Measurements from ENCODE around the gene IL21R.

IL21R gene

DNA sequence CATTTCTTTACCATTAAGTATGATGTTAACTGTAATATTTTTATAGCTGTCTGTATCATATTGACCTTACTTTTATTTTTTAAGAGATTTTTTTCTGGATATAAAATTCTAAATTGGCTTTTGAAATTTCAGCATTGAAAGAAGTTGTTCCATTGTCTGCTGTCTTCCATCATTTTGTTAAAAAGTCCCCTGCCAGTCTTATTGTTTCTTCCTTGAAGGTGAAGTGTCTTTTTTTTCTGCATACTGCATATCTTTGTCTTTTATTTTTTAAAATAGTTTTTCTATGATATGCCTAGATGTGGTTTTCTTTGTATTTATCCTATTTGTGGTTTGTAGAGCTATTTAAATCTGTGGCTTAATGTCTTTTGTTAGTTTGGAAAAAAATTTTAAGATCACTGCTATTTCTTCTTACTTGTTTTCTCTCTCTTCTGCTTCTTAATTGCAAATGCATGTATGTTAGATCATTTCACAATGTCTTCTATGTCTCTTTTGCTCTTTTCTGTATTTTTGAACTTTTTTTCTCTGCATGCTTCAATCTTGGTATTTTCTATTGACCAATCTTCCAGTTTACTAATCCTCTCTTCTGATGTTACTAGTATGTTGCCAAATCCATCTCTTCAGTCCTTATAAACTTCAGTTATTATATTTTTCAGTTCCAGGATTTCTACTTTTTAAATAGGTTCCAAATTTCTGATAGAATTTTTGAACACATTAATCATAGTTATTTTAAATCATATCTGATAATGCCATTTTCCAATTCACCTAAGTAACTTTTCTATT, 20.2 kb downstream of the IL21R start:
- H3K4me3 ChIP-seq (ENCODE audit: low read depth in 1 of 2, low read length in 2 of 2), result no peak overlapping the region
- no peak overlapping the region for H3K9ac ChIP-seq (ENCODE audit: low read length)
- H3K36me3 ChIP-seq (ENCODE audit: insufficient read depth, low read length), result no peaks in the 10 kb centered on the region
- no peak overlapping the region for H3K27ac ChIP-seq (ENCODE audit: low read depth, low read length)
- no peaks in the 10 kb centered on the region for H3K27me3 ChIP-seq (ENCODE audit: control insufficient read depth in 1 of 2, insufficient read depth in 2 of 2, low read length in 2 of 2)
- H3K9me3 ChIP-seq (ENCODE audit: low read length), result peaks cover 10% of the 10 kb centered on the region
- H3K4me1 ChIP-seq (ENCODE audit: insufficient read depth, low read length), result no peaks in the 10 kb centered on the region

DNA sequence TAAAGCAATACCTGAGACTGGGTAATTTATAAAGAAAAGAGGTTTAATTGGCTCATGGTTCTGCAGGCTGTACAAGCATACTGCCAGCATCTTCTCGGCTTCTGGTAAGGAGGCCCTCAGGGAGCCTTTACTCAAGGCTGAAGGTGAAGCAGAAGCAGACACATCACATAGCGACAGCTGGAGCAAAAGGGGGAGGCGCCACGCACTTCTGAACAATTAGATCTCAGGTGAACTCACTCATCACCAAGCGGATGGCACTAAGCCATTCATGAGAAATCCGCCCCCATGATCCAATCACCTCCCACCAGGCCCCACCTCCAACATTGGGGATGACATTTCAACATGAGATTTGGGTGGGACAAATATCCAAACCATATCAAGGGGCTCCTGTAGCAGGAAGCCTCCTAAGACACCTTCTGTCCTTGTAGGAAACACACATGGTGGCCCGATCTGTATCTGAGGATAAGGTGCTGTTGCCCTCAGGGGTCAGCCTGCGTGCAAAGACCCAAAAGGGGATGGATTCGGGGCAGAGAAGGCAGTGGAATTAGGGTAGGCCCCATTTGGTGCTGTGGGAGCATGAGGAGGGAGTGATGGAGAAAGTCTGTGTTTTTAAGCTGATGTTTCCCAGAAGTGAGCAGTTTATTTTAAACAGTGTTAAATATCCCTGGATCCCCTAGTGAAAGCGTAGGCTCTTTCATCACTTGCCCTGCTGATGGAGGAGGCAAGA, 23.0 kb downstream of the IL21R start:
- H3K36me3 ChIP-seq (ENCODE audit: insufficient read depth, low read length), result no peaks in the 10 kb centered on the region
- no peaks in the 10 kb centered on the region for H3K4me1 ChIP-seq (ENCODE audit: insufficient read depth, low read length)
- H3K9ac ChIP-seq (ENCODE audit: low read length), result no peak overlapping the region

DNA sequence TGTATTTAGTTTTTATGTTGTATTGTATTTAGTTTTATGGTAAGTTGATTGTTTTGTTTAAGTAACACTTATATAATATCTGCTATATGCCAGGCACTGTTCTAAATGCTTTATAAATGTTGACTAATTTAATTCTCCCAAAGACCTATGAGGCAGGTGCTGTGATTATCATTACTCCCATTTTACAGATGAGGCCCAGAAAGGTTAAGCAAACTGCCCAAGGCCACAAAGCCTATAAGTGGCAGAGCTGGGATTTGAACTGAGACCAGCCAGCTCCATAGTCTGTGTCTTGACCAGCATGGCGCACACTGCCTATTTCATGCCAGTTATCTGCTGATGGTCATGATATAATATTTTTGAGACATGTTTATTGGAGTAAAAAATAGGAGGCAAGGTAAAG, 24.0 kb downstream of the IL21R start:
- Histone ChIP-seq H3K36me3 (ENCODE audit: insufficient read depth, low read length) (no peaks in the 10 kb centered on the region), H3K27ac (ENCODE audit: low read depth, low read length) (no peak overlapping the region), H3K4me3 (ENCODE audit: low read depth in 1 of 2, low read length in 2 of 2) (no peak overlapping the region), H3K4me1 (ENCODE audit: insufficient read depth, low read length) (no peaks in the 10 kb centered on the region), H3K9ac (ENCODE audit: low read length) (no peak overlapping the region), H3K27me3 (ENCODE audit: control insufficient read depth in 1 of 2, insufficient read depth in 2 of 2, low read length in 2 of 2) (no peaks in the 10 kb centered on the region), H3K9me3 (ENCODE audit: low read length) (peaks cover 10% of the 10 kb centered on the region)

More for the DNA sequence above, 23.0 kb downstream of the IL21R start:
- H3K27me3 ChIP-seq (ENCODE audit: control insufficient read depth in 1 of 2, insufficient read depth in 2 of 2, low read length in 2 of 2), result no peaks in the 10 kb centered on the region
- H3K9me3 ChIP-seq (ENCODE audit: low read length), result peaks cover 10% of the 10 kb centered on the region
- H3K27ac ChIP-seq (ENCODE audit: low read depth, low read length), result no peak overlapping the region
- no peak overlapping the region for H3K4me3 ChIP-seq (ENCODE audit: low read depth in 1 of 2, low read length in 2 of 2)

DNA sequence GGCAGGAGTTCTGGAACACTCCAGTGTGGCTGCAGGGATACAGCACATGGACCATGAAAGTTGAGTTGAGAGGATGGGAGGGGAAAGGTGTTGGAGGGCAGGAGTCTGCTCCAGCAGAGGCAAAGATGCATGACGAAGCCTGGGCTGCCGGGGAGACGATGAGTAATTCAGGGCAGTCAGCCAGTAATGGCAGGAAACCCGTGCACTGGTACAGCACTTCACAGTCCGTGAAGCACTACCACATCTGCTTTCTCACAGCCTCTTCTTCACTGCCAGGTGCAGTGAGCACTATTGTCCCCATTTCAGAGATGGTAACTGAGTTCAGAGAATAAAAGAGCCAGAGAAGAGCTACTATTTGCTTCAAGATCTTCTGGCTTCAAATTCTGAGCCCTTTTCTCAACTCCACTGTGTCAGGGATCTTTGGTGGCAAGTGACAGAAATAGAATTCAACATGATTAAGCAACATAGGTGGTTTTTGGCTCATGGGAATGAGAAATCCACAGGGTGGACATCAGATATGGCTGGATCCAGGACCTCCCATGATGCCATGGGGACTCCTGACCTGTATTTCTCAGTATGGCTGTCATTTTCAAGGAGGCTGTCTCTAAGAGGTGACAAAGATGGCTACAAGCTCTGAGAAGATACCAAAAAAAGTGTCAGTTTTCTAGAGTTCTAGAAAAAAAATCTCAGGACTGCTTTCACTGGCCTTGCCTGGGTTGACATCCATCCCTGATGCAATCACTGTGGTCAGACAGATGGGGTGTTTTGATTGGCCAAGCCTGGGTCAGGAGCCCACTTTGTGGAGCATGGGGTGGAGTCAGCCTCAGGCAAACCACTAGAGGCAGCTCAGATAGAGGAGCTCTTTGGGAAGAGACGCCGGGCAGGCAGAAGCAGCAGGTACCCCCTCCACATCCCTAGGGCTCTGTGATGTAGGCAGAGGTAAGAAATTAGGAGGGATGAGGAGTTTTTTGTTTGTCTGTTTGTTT, 24.7 kb downstream of the IL21R start:
- Histone ChIP-seq H3K27me3 (ENCODE audit: control insufficient read depth in 1 of 2, insufficient read depth in 2 of 2, low read length in 2 of 2) (no peaks in the 10 kb centered on the region), H3K27ac (ENCODE audit: low read depth, low read length) (no peak overlapping the region), H3K9me3 (ENCODE audit: low read length) (peaks cover 6% of the 10 kb centered on the region), H3K4me3 (ENCODE audit: low read depth in 1 of 2, low read length in 2 of 2) (no peak overlapping the region), H3K36me3 (ENCODE audit: insufficient read depth, low read length) (no peaks in the 10 kb centered on the region), H3K4me1 (ENCODE audit: insufficient read depth, low read length) (no peaks in the 10 kb centered on the region), H3K9ac (ENCODE audit: low read length) (no peak overlapping the region)

DNA sequence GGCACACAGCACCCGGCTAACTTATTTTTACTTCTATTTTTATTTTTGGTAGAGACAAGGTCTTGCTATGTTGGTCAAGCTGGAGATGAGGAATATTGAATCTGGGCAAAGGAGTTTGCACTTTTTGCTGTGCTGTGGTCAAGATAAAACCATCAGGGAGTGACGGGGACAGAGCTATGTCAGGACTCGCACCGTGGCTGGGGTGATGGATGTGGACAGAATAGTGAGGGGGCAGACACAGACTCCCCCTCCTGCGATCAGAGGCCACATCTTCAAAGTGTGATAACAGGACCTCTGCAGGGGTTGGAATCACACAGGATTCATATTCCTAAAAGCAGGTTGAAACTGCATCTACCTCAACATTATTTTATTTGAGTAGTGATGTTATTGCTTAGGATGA, 25.6 kb downstream of the IL21R start:
- peaks cover 5% of the 10 kb centered on the region for H3K9me3 ChIP-seq (ENCODE audit: low read length)

DNA sequence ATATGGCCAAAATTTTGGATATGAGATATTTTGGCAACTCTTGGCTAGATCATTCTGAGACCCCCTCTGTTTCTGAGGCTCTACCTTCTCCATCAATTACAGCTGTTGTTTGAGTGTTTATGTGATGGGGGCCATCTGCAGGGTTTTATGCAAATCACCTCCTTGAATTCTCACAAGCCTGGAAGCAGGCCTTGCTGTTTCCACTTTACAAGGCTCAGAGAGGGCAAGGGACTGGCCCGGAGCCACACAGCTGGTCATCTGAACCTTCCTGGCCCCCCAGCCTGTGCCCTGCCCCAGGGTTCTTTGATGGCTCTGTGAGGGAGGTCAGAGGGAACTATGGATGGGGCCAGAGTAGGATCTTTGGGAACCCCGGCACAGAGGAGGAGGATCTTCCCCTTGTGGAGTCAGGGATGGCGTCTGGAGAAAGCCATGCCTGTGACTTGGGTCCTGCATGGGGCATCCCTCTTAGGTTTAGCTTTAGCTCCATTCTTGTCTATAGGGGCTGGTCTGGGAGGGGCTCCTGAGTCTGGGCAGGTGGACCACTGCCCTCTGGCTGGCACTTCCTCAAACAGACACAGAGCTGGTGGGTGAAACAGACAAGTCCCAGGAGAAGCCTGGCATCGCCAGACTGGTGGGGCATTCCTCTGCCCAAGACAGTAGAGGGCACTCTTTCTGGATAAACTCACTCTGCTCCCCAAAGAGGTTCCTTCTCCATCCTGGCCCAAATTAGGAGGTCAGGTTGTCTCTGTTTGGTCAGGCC, 26.2 kb downstream of the IL21R start:
- H3K36me3 ChIP-seq (ENCODE audit: insufficient read depth, low read length), result no peaks in the 10 kb centered on the region
- no peaks in the 10 kb centered on the region for H3K9me3 ChIP-seq (ENCODE audit: low read length)
- H3K27ac ChIP-seq (ENCODE audit: low read depth, low read length), result no peak overlapping the region
- H3K9ac ChIP-seq (ENCODE audit: low read length), result no peak overlapping the region
- H3K4me1 ChIP-seq (ENCODE audit: insufficient read depth, low read length), result no peaks in the 10 kb centered on the region
- H3K4me3 ChIP-seq (ENCODE audit: low read depth in 1 of 2, low read length in 2 of 2), result no peak overlapping the region
- no peaks in the 10 kb centered on the region for H3K27me3 ChIP-seq (ENCODE audit: control insufficient read depth in 1 of 2, insufficient read depth in 2 of 2, low read length in 2 of 2)

More for the DNA sequence above, 25.6 kb downstream of the IL21R start:
- H3K27ac ChIP-seq (ENCODE audit: low read depth, low read length), result no peak overlapping the region
- no peaks in the 10 kb centered on the region for H3K4me1 ChIP-seq (ENCODE audit: insufficient read depth, low read length)
- no peak overlapping the region for H3K9ac ChIP-seq (ENCODE audit: low read length)
- H3K27me3 ChIP-seq (ENCODE audit: control insufficient read depth in 1 of 2, insufficient read depth in 2 of 2, low read length in 2 of 2), result no peaks in the 10 kb centered on the region
- H3K4me3 ChIP-seq (ENCODE audit: low read depth in 1 of 2, low read length in 2 of 2), result no peak overlapping the region
- H3K36me3 ChIP-seq (ENCODE audit: insufficient read depth, low read length), result no peaks in the 10 kb centered on the region

DNA sequence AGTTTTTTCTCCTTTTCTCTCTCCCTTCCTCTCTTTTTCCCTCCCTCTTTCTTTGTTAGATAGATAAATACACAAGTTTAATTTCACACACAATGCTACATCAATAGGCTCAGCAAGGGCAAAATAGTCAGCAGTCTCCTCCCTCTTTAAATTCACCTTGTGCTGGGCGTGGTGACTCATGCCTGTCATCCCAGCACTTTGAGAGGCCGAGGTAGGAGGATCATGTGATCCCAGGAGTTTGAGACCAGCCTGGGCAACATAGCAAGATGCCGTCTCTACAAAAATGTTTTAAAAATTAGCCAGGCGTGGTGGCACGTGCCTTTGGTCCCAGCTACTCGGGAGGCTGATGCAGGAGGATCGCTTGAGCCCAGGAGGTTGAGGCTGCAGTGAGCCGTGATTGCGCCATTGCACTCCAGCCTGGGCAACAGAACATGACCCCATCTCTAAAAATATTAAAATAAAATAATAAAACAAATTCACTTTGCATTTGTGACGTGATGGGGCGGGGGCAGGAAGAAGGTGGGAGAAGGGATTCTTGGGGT, 27.4 kb downstream of the IL21R start:
- Histone ChIP-seq H3K27ac (ENCODE audit: low read depth, low read length) (no peak overlapping the region), H3K4me3 (ENCODE audit: low read depth in 1 of 2, low read length in 2 of 2) (no peak overlapping the region), H3K9ac (ENCODE audit: low read length) (no peak overlapping the region), H3K27me3 (ENCODE audit: control insufficient read depth in 1 of 2, insufficient read depth in 2 of 2, low read length in 2 of 2) (no peaks in the 10 kb centered on the region), H3K4me1 (ENCODE audit: insufficient read depth, low read length) (no peaks in the 10 kb centered on the region), H3K36me3 (ENCODE audit: insufficient read depth, low read length) (no peaks in the 10 kb centered on the region), H3K9me3 (ENCODE audit: low read length) (no peaks in the 10 kb centered on the region)

DNA sequence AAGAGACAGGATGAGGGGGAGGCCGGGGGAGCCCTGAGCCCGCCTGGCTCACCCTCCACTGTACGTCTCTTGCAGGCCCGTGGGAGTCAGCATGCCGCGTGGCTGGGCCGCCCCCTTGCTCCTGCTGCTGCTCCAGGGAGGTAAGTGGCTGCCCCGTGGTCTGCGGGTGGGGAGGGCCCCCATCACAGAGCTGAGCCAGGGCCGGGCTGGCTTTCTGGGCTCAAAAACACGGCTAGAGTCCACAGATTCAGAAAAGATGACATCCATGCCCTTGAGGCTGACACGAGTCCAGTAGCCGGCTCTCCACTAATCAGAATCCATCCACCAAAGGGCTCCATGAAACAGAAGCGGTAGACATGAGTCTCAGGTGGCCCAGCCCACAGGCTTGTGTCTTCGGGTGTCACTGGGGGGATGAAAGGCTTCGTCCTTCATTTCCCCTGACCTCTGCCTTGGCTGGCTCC, 28.0 kb downstream of the IL21R start:
- no peaks in the 10 kb centered on the region for H3K9me3 ChIP-seq (ENCODE audit: low read length)
- H3K4me3 ChIP-seq (ENCODE audit: low read depth in 1 of 2, low read length in 2 of 2), result no peak overlapping the region
- H3K27me3 ChIP-seq (ENCODE audit: control insufficient read depth in 1 of 2, insufficient read depth in 2 of 2, low read length in 2 of 2), result no peaks in the 10 kb centered on the region
- H3K9ac ChIP-seq (ENCODE audit: low read length), result no peak overlapping the region
- no peak overlapping the region for H3K27ac ChIP-seq (ENCODE audit: low read depth, low read length)
- H3K4me1 ChIP-seq (ENCODE audit: insufficient read depth, low read length), result no peaks in the 10 kb centered on the region
- H3K36me3 ChIP-seq (ENCODE audit: insufficient read depth, low read length), result no peaks in the 10 kb centered on the region

DNA sequence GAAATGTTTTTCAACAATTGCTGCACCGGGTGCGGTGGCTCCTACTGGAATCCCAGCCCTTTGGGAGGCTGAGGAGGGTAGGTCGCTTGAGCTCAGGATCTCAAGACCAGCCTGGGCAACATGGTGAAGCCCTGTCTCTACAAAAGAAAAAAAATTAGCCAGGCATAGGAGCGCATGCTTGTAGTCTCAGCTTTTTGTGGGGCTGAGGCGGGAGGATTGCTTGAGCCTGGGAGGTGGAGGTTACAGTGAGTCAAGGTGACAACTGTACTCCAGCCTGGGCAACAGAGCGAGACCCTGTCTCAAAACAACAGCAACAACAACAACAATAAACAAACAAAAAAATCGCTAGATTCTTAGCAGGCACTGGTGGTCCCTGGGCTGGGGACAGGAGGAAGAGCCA, 28.5 kb downstream of the IL21R start:
- Histone ChIP-seq H3K9ac (ENCODE audit: low read length) (no peak overlapping the region), H3K27me3 (ENCODE audit: control insufficient read depth in 1 of 2, insufficient read depth in 2 of 2, low read length in 2 of 2) (no peaks in the 10 kb centered on the region), H3K36me3 (ENCODE audit: insufficient read depth, low read length) (no peaks in the 10 kb centered on the region), H3K4me1 (ENCODE audit: insufficient read depth, low read length) (no peaks in the 10 kb centered on the region), H3K9me3 (ENCODE audit: low read length) (no peaks in the 10 kb centered on the region), H3K4me3 (ENCODE audit: low read depth in 1 of 2, low read length in 2 of 2) (no peak overlapping the region), H3K27ac (ENCODE audit: low read depth, low read length) (no peak overlapping the region)

DNA sequence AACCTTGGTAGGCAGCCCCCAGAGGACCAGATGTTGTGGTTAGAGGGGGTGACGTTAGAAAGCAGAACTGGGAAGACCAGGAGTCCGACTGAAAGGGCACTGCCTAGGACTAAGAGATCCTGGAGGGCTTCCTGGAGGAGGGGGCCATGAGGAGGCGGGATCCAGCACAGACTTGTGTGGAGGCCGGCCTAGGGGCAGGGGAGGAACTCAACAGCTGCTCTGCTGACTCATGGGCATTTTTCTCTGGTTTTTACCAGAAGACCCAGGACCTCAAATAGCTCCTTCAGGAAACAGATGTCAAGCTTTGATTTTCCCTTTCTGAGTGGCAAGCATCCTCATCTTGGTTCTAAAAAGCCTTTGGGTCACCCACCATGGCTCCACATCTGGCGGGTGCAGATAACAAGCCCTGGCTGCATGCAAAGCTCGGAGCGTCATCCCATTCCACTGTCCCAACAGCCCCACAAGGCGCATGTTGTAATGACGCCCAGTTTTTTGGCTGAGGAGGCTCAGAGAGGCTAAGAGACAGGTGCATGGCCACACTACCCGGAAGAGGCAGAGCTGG, 29.0 kb downstream of the IL21R start:
- Histone ChIP-seq H3K4me1 (ENCODE audit: insufficient read depth, low read length) (no peaks in the 10 kb centered on the region), H3K9ac (ENCODE audit: low read length) (no peak overlapping the region), H3K36me3 (ENCODE audit: insufficient read depth, low read length) (no peaks in the 10 kb centered on the region), H3K4me3 (ENCODE audit: low read depth in 1 of 2, low read length in 2 of 2) (no peak overlapping the region), H3K9me3 (ENCODE audit: low read length) (no peaks in the 10 kb centered on the region), H3K27ac (ENCODE audit: low read depth, low read length) (no peak overlapping the region), H3K27me3 (ENCODE audit: control insufficient read depth in 1 of 2, insufficient read depth in 2 of 2, low read length in 2 of 2) (no peaks in the 10 kb centered on the region)

Data from muscle layer of colon (tissue), 2 donors.